Sigmoid colon (tissue), 4 donors: Measurements from ENCODE around the gene IFT172.

Experiments
- EP300 ChIP-seq, 4 donors: sonication (generic); formaldehyde crosslinking; IDR thresholded peaks; one replicate each; pipeline ENCODE4 v1.6.1; 2017; ENCODE audit warnings: antibody characterized with exemption in 4 of 4
- POLR2A ChIP-seq, 2 donors: fragments of 450-650 bp; IDR thresholded peaks; one replicate each; pipeline ENCODE4 v1.6.1; 2016; ENCODE audit warnings: antibody characterized with exemption in 2 of 2, mild to moderate bottlenecking in 2 of 2, moderate library complexity in 2 of 2
- POLR2AphosphoS5 ChIP-seq, 4 donors: sonication (generic); formaldehyde crosslinking; IDR thresholded peaks; one replicate each; pipeline ENCODE4 v1.6.1; 2017; ENCODE audit warnings: antibody characterized with exemption in 4 of 4
- TF ChIP-seq, protein P1 (sequence below), 4 experiments: fragments of 450-650 bp in 3 of 4; fragments of 200-600 bp in 1 of 4; IDR thresholded peaks; one replicate each; pipeline ENCODE4 v1.5.1; 2016 to 2019; ENCODE audit warnings: antibody characterized with exemption in 4 of 4, mild to moderate bottlenecking in 3 of 4, moderate library complexity in 2 of 4

GRCh38 chr2:27531983-27532382, 42.4 kb upstream of the IFT172 start:
- TF ChIP-seq POLR2A (IDR thresholded peaks at IDR 0.05) (no peak), POLR2AphosphoS5 (IDR thresholded peaks at IDR 0.05) (no peak), EP300 (IDR thresholded peaks at IDR 0.05) (no peak)
- TF ChIP-seq, protein P1, sequence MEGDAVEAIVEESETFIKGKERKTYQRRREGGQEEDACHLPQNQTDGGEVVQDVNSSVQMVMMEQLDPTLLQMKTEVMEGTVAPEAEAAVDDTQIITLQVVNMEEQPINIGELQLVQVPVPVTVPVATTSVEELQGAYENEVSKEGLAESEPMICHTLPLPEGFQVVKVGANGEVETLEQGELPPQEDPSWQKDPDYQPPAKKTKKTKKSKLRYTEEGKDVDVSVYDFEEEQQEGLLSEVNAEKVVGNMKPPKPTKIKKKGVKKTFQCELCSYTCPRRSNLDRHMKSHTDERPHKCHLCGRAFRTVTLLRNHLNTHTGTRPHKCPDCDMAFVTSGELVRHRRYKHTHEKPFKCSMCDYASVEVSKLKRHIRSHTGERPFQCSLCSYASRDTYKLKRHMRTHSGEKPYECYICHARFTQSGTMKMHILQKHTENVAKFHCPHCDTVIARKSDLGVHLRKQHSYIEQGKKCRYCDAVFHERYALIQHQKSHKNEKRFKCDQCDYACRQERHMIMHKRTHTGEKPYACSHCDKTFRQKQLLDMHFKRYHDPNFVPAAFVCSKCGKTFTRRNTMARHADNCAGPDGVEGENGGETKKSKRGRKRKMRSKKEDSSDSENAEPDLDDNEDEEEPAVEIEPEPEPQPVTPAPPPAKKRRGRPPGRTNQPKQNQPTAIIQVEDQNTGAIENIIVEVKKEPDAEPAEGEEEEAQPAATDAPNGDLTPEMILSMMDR (IDR thresholded peaks at IDR 0.05), result no peak
